Measurements from ENCODE around the gene CD27.

GRCh38 chr12:6442836-6443235, 1.9 kb upstream of the CD27 start:
- TF ChIP-seq CTCF (IDR thresholded peaks at IDR 0.05) (no peak), POLR2AphosphoS5 (IDR thresholded peaks at IDR 0.05; ENCODE audit: low read depth, low read length) (no peak), REST (IDR thresholded peaks at IDR 0.05; ENCODE audit: insufficient read depth in 1 of 2, low read depth in 2 of 2, low read length in 1 of 2) (no peak), TCF7L2 (IDR thresholded peaks at IDR 0.05; ENCODE audit: low read depth, low read length) (no peak), SIN3A (IDR thresholded peaks at IDR 0.05; ENCODE audit: borderline replicate concordance, insufficient read depth, low read depth, low read length) (no peak)
